ENCODE measurements around the gene CCNL2. TPM values are rescaled to one million over a fixed set of nuclear protein-coding genes. Genes with fewer than 3 reads are reported as not detected.

The CCNL2 gene
- total RNA-seq, 1 experiment from 2014 or later, result 173 TPM

DNA sequence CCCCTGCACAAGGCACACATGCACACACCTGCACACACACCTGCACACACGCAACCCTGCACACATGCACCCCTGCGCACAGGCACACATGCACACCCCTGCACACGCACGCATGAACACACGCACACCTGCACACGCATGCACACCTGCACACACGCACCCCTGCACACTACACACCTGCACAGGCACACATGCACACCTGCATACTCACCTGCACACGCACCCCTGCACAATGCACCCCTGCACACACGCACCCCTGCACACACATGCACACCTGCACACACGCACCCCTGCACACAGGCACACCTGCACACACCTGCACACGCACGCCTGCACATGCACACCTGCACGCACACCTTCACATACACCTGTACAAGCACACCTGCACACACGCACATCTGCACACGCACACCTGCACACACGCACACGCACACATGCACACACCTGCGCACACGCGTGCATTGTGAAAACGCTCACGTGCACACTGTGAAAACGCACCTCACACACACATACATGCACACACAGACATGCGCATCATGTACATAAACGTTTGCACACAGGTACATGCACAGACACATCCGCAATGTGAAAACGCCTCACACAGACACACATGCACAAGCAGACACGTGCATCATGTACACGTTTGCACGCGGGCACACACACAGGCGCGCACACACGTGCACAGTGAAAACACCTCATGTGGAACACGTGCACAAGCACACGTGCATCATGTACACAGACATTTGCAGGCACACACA is 58.2 kb downstream of the CCNL2 start:
- H3K9me3 ChIP-seq (ENCODE audit: control insufficient read depth, low read depth, low read length), result no peaks in the 10 kb centered on the region
- Mint-ChIP-seq H3K27ac (peak overlapping the region in 1 of 3 experiments; percentile 65; a peak in 1 of 7 replicates), H3K36me3 (ENCODE audit: insufficient read depth in 1 of 3, low read depth in 3 of 3) (peaks cover 21 to 36% (median 31%) of the 10 kb centered on the region in 3 experiments), H3K27me3 (ENCODE audit: low read depth) (no peaks in the 10 kb centered on the region), H3K4me1 (no peaks in the 10 kb centered on the region), H3K4me3 (peak overlapping the region in 1 of 2 experiments; percentile 65; a peak in 2 of 5 replicates), H3K9me3 (peaks cover 0 to 8% of the 10 kb centered on the region in 2 experiments; a peak in 3 of 5 replicates)
- no peak overlapping the region for H2BK12ac ChIP-seq (ENCODE audit: insufficient read length, low read depth, low read length)
- H3T11ph ChIP-seq (ENCODE audit: low read length), result no peak overlapping the region
- TF ChIP-seq, protein P1, sequence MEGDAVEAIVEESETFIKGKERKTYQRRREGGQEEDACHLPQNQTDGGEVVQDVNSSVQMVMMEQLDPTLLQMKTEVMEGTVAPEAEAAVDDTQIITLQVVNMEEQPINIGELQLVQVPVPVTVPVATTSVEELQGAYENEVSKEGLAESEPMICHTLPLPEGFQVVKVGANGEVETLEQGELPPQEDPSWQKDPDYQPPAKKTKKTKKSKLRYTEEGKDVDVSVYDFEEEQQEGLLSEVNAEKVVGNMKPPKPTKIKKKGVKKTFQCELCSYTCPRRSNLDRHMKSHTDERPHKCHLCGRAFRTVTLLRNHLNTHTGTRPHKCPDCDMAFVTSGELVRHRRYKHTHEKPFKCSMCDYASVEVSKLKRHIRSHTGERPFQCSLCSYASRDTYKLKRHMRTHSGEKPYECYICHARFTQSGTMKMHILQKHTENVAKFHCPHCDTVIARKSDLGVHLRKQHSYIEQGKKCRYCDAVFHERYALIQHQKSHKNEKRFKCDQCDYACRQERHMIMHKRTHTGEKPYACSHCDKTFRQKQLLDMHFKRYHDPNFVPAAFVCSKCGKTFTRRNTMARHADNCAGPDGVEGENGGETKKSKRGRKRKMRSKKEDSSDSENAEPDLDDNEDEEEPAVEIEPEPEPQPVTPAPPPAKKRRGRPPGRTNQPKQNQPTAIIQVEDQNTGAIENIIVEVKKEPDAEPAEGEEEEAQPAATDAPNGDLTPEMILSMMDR (conservative IDR thresholded peaks at IDR 0.05), result no peak
- H3K23ac ChIP-seq (ENCODE audit: insufficient read length, low read depth, low read length), result no peak overlapping the region
- no peak overlapping the region for H2BK5ac ChIP-seq (ENCODE audit: insufficient read length, low read length)
- H2AFZ ChIP-seq (ENCODE audit: low read length), result no peak overlapping the region
- H4K8ac ChIP-seq (replicated peaks; ENCODE audit: insufficient read length, low read depth, low read length), result no peak overlapping the region
- no peak overlapping the region for H2BK120ac ChIP-seq (ENCODE audit: low read depth, low read length, poor library complexity, severe bottlenecking)
- no peak overlapping the region for H3K18ac ChIP-seq (ENCODE audit: insufficient read length, low read depth, low read length)
- no peaks in the 10 kb centered on the region for H3K27me3 ChIP-seq (ENCODE audit: insufficient read depth, low read length)
- no peak overlapping the region for H2BK15ac ChIP-seq (ENCODE audit: low read depth, low read length)
- H2BK20ac ChIP-seq (ENCODE audit: low read depth, low read length, poor library complexity, severe bottlenecking), result no peak overlapping the region
- no peak overlapping the region for H3K4me2 ChIP-seq (ENCODE audit: insufficient read depth, insufficient read length, low read length)
- H3K79me2 ChIP-seq (ENCODE audit: insufficient read depth, low read length), result no peaks in the 10 kb centered on the region; the same call in 1 of the 2 replicates
- no peak overlapping the region for H2AK5ac ChIP-seq (ENCODE audit: insufficient read length, low read length)
- no peak overlapping the region for H3K56ac ChIP-seq (ENCODE audit: insufficient read length, low read depth, low read length)
- H4K5ac ChIP-seq (ENCODE audit: insufficient read length, low read depth, low read length), result no peak overlapping the region
- no peak overlapping the region for H4K91ac ChIP-seq (ENCODE audit: insufficient read length, low read depth, low read length)
- no peaks in the 10 kb centered on the region for H4K20me1 ChIP-seq (ENCODE audit: control insufficient read depth, insufficient read depth, insufficient read length)
- no peaks in the 10 kb centered on the region for H3K4me1 ChIP-seq (ENCODE audit: insufficient read depth, low read length)
- H3K27ac ChIP-seq (ENCODE audit: insufficient read length, low read depth, low read length), result no peak overlapping the region
- no peak overlapping the region for H3K4ac ChIP-seq (ENCODE audit: low read depth, low read length)
- no peak overlapping the region for H3K14ac ChIP-seq (ENCODE audit: insufficient read depth, low read length)
- no CpG with 5 or more reads among the region's 36 CpGs for WGBS (ENCODE audit: extremely low coverage, insufficient read length, low lambda C conversion rate)
- DNase-seq, result no peak
- H3K23me2 ChIP-seq (ENCODE audit: insufficient read length, low read depth, low read length, poor library complexity, severe bottlenecking), result no peaks in the 10 kb centered on the region
- H3K79me1 ChIP-seq (ENCODE audit: insufficient read depth, low read depth, low read length, poor library complexity, severe bottlenecking), result peaks cover 2% of the 10 kb centered on the region
- H3K9ac ChIP-seq (ENCODE audit: extremely low read depth, insufficient read length, low read length), result no peak overlapping the region
